ENCODE results near the gene BCL11B. TPM values are rescaled to one million over a fixed set of nuclear protein-coding genes. Genes with fewer than 3 reads are reported as not detected.

The BCL11B gene
- total RNA-seq, 4 donors from 2014 or later = 0.21 to 0.78 (median 0.26) TPM

- Histone ChIP-seq H3K36me3 (no peaks in the 10 kb centered on the region), H3K4me3 (no peak overlapping the region), H3K9me3 (peaks cover 0 to 4% (median 0%) of the 10 kb centered on the region in 4 donors), H3K27me3 (no peaks in the 10 kb centered on the region), H3K4me1 (peaks cover 0 to 7% (median 0%) of the 10 kb centered on the region in 4 donors), H3K27ac (no peak overlapping the region)
- DNase-seq (ENCODE audit: low spot score in 2 of 2) = peak in 1 of 2 donors; percentile 24
- TF ChIP-seq POLR2A (IDR thresholded peaks at IDR 0.05) = no peak
- peak in 1 of 2 donors; percentile 68 for TF ChIP-seq EP300 (IDR thresholded peaks at IDR 0.05)
- TF ChIP-seq CTCF (IDR thresholded peaks at IDR 0.05) = no peak
- WGBS, 2 donors = 58 to 70% methylated on average over 6 of the region's 6 CpGs
Observed at GRCh38 chr14:99155173-99156089, 116.6 kb downstream of the BCL11B start.

GRCh38 chr14:99150236-99150635, 121.8 kb downstream of the BCL11B start:
- 57 to 61% methylated on average over 2 of the region's 2 CpGs for WGBS, 2 donors
- no peaks in the 10 kb centered on the region for H3K9me3 ChIP-seq
- no peak for DNase-seq (ENCODE audit: low spot score in 2 of 2)
- H3K27ac ChIP-seq = no peak overlapping the region
- no peaks in the 10 kb centered on the region for H3K27me3 ChIP-seq
- H3K4me3 ChIP-seq = no peak overlapping the region
- TF ChIP-seq POLR2A (IDR thresholded peaks at IDR 0.05) (no peak), EP300 (IDR thresholded peaks at IDR 0.05) (no peak), CTCF (IDR thresholded peaks at IDR 0.05) (no peak)
- H3K4me1 ChIP-seq = peaks cover 0 to 4% (median 0%) of the 10 kb centered on the region in 4 donors
- H3K36me3 ChIP-seq = no peaks in the 10 kb centered on the region

GRCh38 chr14:99148861-99149610, 123.0 kb downstream of the BCL11B start:
- Histone ChIP-seq H3K27ac (no peak overlapping the region), H3K36me3 (no peaks in the 10 kb centered on the region), H3K27me3 (no peaks in the 10 kb centered on the region), H3K9me3 (no peaks in the 10 kb centered on the region), H3K4me1 (no peaks in the 10 kb centered on the region), H3K4me3 (no peak overlapping the region)
- 82 to 86% methylated on average over 22 of the region's 22 CpGs for WGBS, 2 donors
- DNase-seq (ENCODE audit: low spot score in 2 of 2) = no peak
- no peak for TF ChIP-seq CTCF (IDR thresholded peaks at IDR 0.05)
- no peak for TF ChIP-seq POLR2A (IDR thresholded peaks at IDR 0.05)
- TF ChIP-seq EP300 (IDR thresholded peaks at IDR 0.05) = no peak

- Histone ChIP-seq H3K4me1 (no peaks in the 10 kb centered on the region), H3K27me3 (no peaks in the 10 kb centered on the region), H3K4me3 (no peak overlapping the region), H3K36me3 (no peaks in the 10 kb centered on the region), H3K27ac (no peak overlapping the region), H3K9me3 (no peaks in the 10 kb centered on the region)
- 80 to 93% methylated on average over 7 to 8 of the region's 8 CpGs for WGBS, 2 donors
- DNase-seq (ENCODE audit: low spot score in 2 of 2) = no peak
- no peak for TF ChIP-seq EP300 (IDR thresholded peaks at IDR 0.05)
- TF ChIP-seq POLR2A (IDR thresholded peaks at IDR 0.05) = no peak
- TF ChIP-seq CTCF (IDR thresholded peaks at IDR 0.05) = no peak
Observed at GRCh38 chr14:99148131-99148530, 123.9 kb downstream of the BCL11B start.

GRCh38 chr14:99147366-99147740, 124.6 kb downstream of the BCL11B start:
- no peaks in the 10 kb centered on the region for H3K36me3 ChIP-seq
- H3K27ac ChIP-seq = no peak overlapping the region
- no peaks in the 10 kb centered on the region for H3K9me3 ChIP-seq
- TF ChIP-seq POLR2A (IDR thresholded peaks at IDR 0.05) (no peak), EP300 (IDR thresholded peaks at IDR 0.05) (no peak), CTCF (IDR thresholded peaks at IDR 0.05) (no peak)
- 67 to 68% methylated on average over 5 of the region's 5 CpGs for WGBS, 2 donors
- H3K4me3 ChIP-seq = no peak overlapping the region
- no peaks in the 10 kb centered on the region for H3K27me3 ChIP-seq
- no peak for DNase-seq (ENCODE audit: low spot score in 2 of 2)
- H3K4me1 ChIP-seq = no peaks in the 10 kb centered on the region

All from tibial nerve (tissue), 4 donors.